Kidney capillary endothelial cell (primary cell): ENCODE measurements around the gene PARD6A.

Source experiments
- DNase-seq: peaks from one replicate; pipeline ENCODE4 v3.0.0-alpha.2; 2018; ENCODE audit warnings: low spot score

The PARD6A gene

DNA sequence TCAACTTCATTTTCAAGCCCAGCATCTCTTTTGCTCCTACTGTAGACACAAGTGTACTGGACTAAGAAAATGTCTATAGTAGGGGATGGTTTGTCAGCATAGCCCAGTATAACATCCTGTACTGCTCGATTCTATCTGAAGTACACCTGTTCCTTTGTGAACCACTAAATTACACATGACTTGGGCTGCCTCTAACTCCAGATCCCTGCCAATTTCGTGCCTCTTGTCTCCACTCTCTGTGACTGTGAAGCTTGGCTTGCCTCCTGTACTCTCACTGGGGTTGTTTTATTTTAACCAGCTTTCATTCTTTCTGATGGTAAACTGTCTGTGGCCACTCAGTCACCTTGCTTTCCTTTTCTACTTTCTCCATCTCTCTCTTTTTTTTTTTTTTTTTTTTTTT lies 33.9 kb downstream of the PARD6A start:
- no peak for DNase-seq

- DNase-seq: no peak
These were observed 36.8 kb downstream of the PARD6A start for GRCh38 chr16:67697422-67698185.

DNA sequence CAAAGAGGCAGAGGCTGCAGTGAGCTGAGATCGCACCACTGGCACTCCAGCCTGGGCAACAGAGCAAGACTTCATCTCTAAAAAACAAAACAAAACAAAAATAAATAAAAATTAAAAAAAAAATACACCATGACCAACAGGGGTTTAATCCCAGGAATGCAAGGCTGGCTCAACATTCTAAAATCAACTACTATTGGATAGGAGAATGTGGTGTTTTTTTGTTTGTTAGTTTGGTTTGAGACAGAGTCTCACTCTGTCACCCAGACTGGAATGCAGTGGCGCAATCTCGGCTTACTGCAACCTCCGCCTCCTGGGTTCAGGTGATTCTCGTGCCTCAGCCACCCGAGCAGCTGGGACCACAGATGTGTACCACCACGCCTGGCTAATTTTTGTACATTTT lies 38.5 kb downstream of the PARD6A start:
- DNase-seq: no peak

DNA sequence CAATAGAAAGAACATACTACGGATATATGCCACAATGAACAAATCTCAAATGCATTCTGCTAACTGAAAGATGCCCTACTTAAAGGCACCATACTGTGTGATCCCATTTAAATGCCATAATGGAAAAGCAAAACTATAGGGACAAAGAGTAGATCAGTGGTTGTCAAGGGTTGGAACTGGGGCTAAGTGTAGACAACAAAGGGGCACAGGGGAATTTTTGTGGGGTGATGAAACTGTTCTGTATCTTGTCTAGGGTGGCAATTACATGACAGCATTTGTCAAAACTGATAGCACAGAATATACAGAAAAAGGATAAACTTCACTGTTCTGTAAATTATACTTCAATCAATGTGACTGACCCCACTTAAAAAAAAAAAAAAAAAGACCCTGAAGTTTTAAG lies 40.7 kb downstream of the PARD6A start:
- no peak for DNase-seq

DNA sequence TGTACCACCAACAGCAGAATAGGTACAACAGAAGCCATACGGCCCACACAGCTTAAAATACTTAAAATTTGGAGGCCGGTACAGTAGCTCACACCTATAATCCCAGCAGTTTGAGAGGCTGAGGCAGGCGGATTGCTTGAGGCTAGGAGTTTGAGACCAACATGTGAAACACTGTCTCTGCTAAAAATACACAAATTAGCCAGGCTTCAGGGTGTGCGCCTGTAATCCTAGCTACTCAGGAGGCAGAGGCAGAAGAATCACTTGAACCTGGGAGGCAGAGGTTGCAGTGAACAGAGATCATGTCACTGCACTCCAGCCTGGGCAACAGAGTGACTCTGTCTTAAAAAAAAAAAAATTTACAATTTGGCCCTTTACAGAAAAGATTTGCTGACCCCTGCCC lies 41.4 kb downstream of the PARD6A start:
- DNase-seq: no peak

- no peak for DNase-seq
These were observed 42.9 kb downstream of the PARD6A start for GRCh38 chr16:67703626-67704025.

- no peak for DNase-seq
These were observed 43.4 kb downstream of the PARD6A start for GRCh38 chr16:67704110-67704509.

DNA sequence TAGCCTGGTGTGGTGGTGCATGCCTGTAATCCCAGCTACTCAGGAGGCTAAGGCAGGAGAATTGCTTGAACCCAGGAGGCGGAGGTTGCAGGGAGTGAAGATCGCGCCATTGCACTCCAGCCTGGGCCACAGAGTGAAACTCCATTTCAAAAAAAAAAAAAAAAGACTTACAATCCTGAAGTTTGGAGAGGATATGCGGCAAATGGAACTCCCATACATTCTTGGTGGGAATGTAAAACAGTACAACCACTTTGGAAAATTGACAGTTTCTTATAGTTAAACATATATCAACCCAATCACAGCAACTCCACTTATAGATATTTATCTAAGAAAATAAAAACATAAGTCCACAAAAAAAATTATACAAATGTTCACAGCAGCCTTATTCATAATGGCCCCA lies 46.5 kb downstream of the PARD6A start:
- no peak for DNase-seq

GRCh38 chr16:67707790-67708189 lies 47.0 kb downstream of the PARD6A start:
- no peak for DNase-seq

DNA sequence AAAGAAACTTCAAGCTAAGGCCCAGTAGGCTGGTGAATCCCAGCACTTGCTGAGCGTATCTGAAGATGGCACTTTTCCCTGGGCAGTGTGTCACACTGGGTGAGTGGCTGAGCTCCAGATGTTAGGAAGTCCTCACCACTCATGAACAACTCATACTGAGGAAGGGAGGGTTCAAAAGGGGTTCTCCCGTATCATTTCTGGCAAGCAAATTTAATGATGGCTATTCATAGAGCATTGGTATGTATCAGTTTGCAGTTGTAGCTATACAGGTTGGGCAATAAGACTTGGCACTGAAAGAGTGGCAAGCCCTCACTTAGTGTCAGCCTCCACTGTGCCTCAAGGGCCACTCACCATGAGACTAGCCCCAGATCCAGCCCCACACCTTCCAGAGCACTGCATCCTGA lies 47.6 kb downstream of the PARD6A start:
- peak; percentile 5 for DNase-seq

- DNase-seq: no peak
These were observed 48.3 kb downstream of the PARD6A start for GRCh38 chr16:67709050-67709449.

DNA sequence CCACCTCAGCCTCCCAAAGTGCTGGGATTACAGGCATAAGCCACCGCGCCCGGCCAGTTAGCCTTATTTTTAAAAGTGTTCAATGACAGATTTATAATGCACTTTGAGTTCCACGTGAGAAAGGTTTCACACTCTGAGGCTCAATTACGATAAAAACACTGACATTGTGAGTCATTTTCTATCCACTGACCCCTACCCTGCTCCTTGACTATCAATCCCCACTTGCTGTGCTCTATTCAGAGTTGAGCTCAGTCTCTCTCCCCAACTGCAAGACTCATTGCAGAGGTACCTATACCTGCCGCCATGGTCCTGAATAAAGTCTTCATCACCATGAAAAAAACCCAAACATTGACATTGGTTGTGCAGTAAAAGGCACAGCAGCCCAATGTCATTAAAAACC lies 49.8 kb downstream of the PARD6A start:
- no peak for DNase-seq
